GM12873 (cell line): ENCODE results near the gene USP7.

Source experiments
- CTCF ChIP-seq: IDR thresholded peaks from 2 replicates; pipeline ENCODE4 v1.5.1; 2012; ENCODE audit warnings: low read depth, mild to moderate bottlenecking, moderate library complexity, low read length, control low read depth; ENCODE audit not compliant: insufficient read depth; ENCODE audit errors: missing control alignments

The USP7 gene

GRCh38 chr16:8936421-8936820, 27.3 kb downstream of the USP7 start:
- peak; percentile 82 for TF ChIP-seq CTCF

- peak; percentile 37 for TF ChIP-seq CTCF
Observed at GRCh38 chr16:8935989-8936388, 27.7 kb downstream of the USP7 start.

- no peak for TF ChIP-seq CTCF
Observed at GRCh38 chr16:8934601-8935000, 29.1 kb downstream of the USP7 start.

- TF ChIP-seq CTCF: no peak
Observed at GRCh38 chr16:8931859-8932258, 31.8 kb downstream of the USP7 start.

- no peak for TF ChIP-seq CTCF
Observed at GRCh38 chr16:8929086-8929748, 34.5 kb downstream of the USP7 start.

DNA sequence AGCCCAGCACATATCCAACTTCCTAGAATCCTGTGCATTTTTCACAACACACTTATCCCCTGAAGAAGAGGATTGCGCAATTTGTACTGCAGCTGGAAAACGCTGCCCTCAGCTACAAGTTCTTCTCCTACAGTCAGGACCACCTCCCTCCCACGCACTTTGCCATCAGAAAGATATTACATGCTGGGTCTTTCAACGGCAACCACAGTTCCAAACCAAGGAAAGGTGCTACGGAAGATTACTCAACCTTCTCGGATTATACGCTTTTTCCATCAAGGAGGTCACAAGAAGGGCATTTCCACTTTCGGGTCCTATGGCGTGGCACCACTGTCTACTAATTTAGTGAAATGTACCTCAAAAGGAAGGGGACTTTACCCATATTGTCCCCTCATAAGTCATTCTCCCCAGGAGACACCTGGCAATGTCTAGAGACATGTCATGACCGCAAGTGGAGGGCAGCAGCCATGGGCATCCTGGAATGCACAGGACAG, 35.2 kb downstream of the USP7 start:
- no peak for TF ChIP-seq CTCF

GRCh38 chr16:8926827-8927226, 36.9 kb downstream of the USP7 start:
- no peak for TF ChIP-seq CTCF
